PC-3 (cell line): Measurements from ENCODE around the gene NPB.

Source experiments
- CTCF ChIP-seq: fragments of 300-600 bp; sonication (generic); conservative IDR thresholded peaks from 2 replicates; pipeline ENCODE4 v1.5.1; 2017; ENCODE audit warnings: antibody characterized with exemption, low read depth, mild to moderate bottlenecking, low read length
- EZH2 ChIP-seq: fragments of 300-600 bp; sonication (generic); IDR thresholded peaks from one replicate; pipeline ENCODE4 v1.6.1; 2017; ENCODE audit warnings: antibody characterized with exemption, mild to moderate bottlenecking, low read length; ENCODE audit not compliant: unreplicated experiment
- EZH2phosphoT487 ChIP-seq: fragments of 300-600 bp; sonication (generic); IDR thresholded peaks from 2 replicates; pipeline ENCODE4 v1.6.1; 2018; ENCODE audit warnings: mild to moderate bottlenecking, antibody characterized with exemption, low read length, borderline replicate concordance

GRCh38 chr17:81870131-81870980 is 31.7 kb upstream of the NPB start:
- TF ChIP-seq CTCF (no peak), EZH2phosphoT487 (no peak), EZH2 (no peak)
